GM21367 (cell line): ENCODE results near the gene GRM7.

ENCODE experiments used
- ATAC-seq: cut with Tn5 transposase; IDR thresholded peaks from one replicate; pipeline ENCODE4 v1.9.1; 2021; ENCODE audit not compliant: unreplicated experiment

The GRM7 gene

DNA sequence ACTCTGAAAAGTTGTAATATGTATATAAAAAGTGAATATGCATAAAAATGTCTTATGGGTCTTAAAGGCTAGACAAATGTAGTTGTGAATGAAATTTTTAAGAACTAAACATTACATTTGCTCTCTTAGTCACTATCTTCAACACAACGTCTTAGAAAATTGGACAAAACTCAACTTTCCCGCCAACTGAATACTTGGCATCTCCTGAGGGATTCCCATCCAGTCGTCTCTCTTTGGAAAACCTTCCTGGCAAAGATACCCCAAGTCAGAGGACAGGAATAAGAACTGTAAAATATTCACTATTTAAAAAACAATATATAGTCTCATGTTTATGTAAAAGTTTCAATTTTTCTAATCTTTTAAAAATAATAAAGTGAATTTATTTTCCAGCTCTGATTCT is 354.8 kb downstream of the GRM7 start:
- ATAC-seq = no peak

DNA sequence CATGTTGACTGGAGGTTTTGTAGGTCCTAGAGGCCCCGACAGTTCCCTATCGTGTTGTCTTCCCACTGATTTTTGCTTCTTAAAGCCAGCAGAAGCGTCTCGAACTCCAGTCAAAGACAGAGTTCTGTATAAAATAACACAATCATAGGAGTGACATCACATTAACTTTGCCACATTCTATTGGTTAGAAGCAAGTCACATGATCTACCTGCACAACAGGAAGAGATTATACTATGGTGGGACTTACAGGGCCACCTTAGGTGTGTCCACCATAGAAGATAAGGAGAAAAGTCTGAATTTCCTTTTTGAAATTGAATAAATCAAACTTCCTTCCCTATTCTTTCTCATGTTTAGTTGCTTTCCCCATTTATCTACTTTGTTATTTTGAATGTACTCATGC is 365.5 kb downstream of the GRM7 start:
- no peak for ATAC-seq

- ATAC-seq = no peak
These were observed 377.8 kb downstream of the GRM7 start for GRCh38 chr3:7238565-7239295.

GRCh38 chr3:7241584-7242302 is 380.8 kb downstream of the GRM7 start:
- no peak for ATAC-seq

DNA sequence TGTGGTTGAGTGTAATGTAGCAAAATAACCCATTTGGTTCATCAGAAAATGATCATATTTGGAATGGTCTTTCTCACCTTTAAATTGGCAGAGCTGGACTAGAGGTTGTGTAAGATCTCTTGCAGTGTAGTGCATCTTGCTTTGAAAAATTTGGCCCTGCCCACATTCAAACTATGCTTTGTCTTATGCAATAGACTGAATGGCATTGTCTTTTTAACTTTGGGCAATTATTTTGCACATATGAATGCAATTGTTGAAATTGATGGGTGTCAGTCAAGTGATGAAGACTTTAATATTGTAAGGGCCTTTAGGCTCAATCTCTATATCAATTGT is 381.4 kb downstream of the GRM7 start:
- no peak for ATAC-seq

DNA sequence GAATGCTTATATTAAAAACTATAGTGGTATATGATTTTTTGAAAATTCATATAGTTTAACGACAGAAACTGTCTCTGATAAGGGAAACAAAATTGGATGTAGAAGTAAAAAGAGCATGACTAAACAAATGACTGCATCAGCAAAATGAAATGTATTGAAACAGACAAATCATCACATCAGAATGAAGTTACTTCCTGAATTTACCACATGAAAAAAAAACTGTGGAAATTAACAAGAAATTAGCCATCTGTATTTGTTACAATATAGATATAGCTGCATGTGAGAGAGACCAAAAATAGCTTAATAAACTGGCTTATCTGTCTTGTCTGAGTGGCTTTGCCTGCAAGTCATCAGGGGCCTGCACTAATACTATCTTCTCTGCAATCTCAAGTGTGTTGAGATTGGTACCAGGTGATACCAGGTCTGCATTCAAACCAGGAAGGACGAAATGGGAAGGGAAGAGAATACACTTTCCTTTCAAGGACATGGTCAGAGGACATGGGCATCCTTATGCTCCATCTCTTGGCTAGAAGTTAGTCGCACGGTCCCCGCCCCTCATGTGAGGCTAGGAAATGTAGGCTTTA is 388.7 kb downstream of the GRM7 start:
- ATAC-seq = no peak

DNA sequence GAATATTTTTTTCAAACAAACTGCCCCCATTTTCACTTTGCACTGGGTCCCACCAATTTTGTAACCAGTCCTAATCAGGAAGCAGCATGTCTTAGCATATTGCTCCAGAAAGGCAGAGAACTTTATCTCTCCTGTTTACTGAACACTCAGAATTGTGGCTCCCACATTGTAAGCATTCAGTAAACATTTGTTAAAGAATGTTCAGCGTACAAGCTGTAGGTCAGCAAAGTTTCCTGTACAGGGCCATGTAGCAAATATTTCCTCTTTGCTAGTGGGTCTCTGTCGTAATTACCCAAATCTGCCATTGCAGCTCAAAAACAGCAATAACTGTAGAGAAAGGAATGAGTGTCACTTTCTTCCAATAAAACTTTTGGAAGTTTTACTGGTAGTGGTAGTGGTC is 393.3 kb downstream of the GRM7 start:
- no peak for ATAC-seq

DNA sequence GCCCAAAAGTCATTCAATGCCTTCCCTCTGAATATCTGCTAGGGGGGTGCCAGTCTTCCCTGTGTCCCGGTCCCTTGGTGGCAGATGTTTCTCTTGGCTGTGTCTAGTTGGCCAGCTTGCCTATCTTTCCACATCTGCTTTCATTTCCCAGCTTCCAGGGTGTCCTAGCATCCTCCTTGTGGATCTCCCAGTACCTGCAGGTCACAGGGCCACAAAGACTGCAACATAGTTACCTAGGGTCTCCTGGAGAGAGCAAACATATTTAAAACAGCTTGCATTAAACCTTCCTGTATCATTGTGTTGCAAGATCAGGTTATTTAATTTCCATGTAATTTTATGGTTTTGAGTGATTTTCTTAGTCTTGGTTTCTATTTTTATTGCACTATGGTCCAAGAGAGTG is 400.1 kb downstream of the GRM7 start:
- ATAC-seq = no peak

DNA sequence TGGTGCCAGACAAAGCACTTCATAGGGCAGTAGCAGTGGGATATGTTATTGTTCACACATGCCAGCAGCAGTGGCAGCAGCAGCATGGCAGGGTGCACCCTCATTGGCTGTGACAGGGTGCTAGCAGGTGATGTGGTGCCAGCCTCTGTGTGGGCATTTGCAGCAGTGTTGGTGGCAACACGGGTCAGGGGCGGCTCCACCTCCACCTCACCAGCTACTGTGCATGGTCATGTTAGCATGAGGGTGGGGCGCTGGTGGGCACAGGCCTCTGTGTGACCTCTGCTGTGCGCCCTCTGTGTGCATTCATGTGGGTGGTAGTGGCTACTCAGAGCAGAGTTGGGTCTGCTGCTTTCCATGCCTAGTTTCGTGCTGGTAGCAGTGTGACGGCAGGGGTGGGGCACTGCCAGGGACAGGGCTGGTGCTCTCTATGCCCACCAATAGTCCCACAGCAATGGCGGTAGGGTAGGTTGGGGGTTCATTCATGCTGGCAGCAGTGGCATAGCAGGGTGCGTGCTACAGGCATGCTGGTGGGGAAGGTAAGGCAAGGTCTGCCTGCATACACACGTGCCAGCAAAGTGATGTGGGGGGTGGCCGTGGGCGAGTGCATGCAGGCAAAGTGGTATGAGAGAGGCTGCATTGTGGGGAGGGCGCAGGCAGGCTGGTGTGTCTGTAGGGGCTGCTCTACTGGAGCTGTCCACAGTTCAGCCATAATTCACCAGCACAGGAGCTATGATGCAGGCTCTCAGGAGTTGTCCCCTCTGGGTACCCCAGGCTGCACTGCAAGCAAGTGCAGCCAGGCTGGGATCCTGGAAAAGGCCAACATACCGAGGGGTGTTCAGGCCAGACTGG is 402.7 kb downstream of the GRM7 start:
- no peak for ATAC-seq

DNA sequence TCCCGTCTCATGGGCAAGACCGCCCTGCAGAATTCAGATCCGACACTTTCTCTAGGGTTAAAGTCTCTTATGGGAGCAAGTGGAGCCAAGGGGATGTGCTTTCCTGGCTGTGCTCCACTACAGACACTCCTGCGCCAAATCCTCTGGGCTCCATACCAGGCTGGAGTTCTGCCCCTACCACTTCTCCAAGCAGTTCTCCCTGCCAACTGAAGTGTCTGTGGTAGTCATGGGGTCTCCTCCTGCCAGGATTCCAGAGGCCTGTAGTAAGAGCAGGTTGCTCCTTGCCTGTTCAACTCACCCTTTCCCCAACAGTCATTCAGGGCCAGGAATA is 403.2 kb downstream of the GRM7 start:
- ATAC-seq = no peak

DNA sequence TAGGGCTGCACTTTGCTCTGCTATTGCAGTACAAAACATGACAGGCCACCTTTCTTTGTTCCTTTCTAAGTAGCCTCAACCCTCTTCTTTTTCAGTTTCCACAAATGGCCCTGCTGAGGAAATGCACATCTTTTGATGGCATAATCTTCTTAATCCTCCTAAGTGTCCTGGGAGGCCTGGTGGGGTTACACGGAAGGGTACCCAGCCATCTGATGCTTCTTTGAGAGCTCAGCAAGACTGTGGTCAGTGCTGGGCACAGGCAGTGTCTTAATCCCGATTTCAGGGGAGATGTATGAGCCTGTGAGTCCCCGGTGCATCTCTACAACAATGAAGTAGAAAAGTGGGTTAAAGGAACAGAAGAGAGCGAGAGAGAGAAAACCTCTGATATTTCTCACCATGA is 404.8 kb downstream of the GRM7 start:
- no peak for ATAC-seq

- ATAC-seq = no peak
These were observed 405.6 kb downstream of the GRM7 start for GRCh38 chr3:7266551-7266950.

DNA sequence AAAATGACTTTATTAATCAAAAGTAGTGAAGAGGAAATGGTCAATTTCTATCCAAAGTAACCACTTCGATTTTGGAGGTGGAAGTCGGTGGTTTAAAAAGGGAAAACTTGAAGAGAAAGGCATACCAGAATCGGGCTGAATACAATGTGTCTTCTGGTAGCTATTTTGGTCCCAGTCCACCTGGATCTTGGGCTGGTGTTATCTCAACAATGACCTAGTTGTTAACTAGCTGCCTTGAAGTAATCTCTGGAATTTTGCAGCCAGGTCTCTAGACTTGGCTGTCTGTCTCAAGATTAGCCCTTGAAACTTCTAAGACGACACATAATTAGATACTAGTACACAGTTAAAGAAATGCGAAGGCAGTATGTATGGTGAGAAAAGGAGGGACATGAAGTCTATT is 409.8 kb downstream of the GRM7 start:
- ATAC-seq = no peak

DNA sequence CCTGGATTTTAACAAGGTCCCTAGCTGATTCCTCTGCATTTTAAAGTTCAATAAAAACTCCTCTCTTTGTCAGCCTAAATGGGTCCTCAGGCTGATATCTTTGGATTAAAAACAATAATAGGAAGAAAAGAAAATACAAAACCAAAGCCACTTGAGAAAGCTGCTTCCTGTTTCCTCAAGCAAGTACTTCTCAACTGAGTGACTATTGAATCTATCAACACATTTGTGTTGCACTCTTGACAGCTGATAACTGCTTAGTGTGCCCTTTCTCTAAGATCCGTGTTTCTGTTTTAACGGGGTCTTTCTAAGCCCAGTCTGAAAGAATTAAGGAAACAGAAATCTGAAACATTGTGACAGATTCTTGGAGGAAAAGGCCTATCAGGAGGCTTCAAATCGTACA is 410.7 kb downstream of the GRM7 start:
- no peak for ATAC-seq

DNA sequence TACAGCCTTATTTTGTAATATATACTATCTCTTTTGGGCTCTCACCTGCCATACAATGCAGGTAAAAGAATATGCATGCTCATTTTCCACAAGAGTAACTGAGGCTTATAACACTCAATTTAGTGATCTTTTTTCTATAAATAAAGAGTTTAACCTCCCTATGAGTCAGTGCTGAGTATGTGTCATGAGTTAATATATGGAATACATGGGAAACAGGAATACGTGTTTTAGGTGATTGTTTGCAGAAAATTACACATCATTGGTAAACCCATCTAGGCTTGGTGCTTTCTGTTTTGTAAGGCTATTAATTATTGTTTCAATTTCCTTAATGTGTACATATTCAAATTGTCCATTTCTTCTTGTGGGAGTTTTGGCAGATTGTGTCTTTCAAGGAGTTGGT is 411.3 kb downstream of the GRM7 start:
- no peak for ATAC-seq

DNA sequence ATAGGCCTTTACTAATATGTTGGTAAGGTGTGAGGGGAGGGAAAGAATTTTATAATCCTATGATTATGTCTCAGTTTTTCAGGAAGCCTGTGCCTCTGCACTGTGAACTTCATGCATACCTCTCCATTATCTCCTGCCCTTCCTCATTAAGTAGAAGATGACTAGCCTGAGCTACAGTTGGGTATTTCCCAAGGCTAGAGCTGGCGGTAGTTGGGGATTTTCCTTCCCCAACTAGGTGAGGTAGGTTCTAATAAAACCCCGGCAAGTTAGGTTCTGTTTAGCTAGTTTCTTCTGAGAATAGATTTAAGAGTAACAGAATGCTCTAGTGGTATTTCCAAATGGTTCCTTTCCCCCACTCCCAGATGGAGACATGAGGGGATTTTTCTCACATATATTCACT is 414.5 kb downstream of the GRM7 start:
- no peak for ATAC-seq

- no peak for ATAC-seq
These were observed 419.4 kb downstream of the GRM7 start for GRCh38 chr3:7280318-7280717.

- ATAC-seq = no peak
These were observed 422.1 kb downstream of the GRM7 start for GRCh38 chr3:7282988-7283387.

DNA sequence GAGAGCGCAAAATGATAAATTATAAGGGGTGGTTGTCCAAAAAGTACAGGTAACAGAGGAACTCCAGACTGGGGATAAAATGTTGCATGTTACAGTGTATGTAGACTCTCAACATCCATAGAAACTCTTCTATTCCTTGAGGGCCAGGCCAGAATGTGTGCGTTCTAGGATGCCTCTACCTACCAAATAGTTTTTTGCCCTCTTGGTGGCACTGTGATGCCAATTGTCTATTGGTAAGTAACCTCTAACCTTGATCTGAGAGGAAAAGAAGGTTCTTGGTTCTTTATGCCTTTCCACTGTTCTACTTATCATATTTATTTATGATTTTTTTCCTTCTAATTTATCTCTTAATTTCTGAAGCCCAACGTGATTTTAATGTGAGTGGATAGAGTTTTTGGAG is 424.6 kb downstream of the GRM7 start:
- no peak for ATAC-seq

DNA sequence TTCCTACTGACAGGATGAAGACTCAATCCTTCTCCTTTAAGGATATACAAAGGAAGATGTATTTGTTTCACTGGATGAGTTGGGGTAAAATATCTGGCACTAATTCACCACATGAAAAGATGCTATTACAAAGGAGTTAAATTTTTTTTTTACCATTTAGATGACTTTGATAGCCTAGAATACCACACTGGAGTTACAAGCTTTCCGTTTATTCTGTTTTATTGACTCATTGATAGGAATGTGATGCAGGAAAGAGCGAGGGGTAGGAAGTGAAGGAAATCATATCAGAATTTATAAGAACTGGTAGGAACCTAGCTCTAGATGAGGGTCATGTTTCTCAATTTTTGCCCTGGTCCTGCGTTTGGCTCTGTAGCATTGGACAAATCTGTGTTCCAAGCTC is 427.2 kb downstream of the GRM7 start:
- no peak for ATAC-seq

DNA sequence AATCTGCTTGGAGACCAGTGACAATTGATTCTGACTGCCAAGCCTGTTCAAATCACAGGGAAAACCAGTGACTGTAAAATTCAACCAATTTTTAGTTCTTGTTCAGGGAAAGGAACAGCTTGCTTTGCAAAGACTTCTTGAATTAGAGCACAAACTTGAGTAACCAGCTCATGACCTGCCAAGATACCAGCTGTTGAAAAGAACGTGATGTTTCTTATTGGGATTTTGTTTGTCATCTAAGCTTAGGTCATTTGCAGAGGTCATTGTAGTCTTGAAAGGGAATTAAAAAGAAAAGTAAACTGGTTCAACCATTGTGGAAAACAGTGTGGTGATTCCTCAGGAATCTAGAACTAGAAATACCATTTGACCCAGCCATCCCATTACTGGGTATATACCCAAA is 428.2 kb downstream of the GRM7 start:
- ATAC-seq = no peak
